GM19467 (cell line): ENCODE measurements around the gene SPSB4.
"Not testable (repeated sequence)": the region's sequence is repeated elsewhere in the genome, so short reads cannot be mapped to it uniquely, and the experiment has no call there.

Experiments
- ATAC-seq: cut with Tn5 transposase; IDR thresholded peaks from one replicate; pipeline ENCODE4 v1.9.1; 2021; ENCODE audit warnings: mild to moderate bottlenecking, moderate library complexity; ENCODE audit not compliant: unreplicated experiment

Gene SPSB4

DNA sequence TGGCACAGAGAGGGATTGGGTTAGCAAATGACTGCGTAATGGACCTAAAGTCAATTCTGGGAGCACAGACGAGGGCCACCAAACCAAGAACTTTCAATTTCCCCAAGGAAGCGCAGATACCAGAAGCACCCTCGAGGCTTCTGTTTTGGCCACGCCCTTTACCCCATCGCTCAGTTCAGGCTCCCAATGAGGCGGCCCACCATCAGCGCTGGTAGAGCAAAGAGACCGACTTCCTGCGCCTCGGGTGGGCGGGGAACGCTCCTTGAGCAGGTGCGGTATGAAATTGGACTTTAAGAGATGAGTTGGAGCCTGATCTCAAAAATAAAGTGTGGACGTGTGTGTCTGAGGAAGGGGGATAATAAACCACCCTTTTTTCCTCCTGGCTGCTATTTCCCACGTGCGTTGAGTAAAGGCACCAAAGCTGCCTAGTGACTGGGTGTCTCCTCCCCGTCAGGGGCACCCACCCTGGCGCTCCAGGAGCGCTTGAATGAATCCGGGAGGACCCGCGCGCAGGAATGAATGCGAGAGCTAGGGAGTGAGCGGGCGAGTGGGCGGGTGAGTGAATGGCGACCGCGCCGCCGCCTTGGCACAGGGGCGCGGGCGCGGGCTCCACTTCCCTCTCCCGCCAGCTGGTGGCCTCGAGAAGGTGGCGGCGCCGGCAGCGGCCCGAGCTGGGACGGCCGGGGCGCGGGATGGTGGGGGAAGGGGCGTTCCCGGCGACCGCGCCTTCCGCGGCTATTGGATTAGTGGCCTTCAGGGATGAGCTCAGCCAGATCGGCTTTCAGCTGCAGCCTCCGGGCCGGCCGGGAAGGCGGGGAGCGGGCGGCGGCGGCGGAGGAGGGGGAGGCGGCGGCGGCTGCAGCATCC lies at the start of gene SPSB4:
Gene SPSB4 (plus strand): TSS at position 772 of the 867 bp plus-strand sequence. CDS start 14,758 bp downstream, outside the sequence.
- no peak for ATAC-seq

DNA sequence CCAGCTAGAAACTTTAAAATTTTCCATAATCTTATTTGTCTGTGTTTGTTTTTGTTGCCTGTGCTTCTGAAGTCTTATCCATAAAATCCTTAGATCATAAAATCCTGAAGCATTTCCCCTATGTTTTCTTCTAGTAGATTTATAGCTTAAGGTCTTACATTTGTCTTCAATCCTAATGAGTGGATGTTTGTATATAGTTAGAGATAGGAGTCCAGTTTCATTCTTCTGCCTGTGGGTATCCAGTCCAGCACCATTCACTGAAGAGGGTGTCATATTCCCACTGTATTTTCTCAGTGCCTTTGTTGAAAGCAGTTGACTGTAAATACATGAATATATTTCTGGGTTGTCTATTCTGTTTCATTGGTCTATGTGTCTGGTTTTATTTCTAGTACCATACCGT lies 44.8 kb upstream of the SPSB4 start:
- no peak for ATAC-seq

DNA sequence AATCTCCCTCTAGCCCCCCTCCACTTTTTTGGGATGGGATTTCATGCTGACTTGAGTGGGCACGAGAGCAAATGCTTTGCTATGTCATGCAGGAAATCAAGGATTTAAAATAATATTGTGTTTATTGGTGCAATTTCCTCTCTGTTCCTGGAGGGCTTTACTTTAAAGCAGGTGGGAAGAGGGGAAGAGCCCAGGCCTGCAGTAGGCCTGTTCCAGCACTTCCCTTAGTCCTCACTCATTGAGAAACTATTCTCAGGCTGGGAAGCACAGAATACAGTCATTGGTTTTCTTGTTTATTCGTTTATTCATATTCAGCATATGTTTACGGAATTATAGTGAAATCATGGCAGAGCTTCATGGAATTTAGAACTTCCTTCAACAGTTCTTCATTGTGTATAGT lies 41.7 kb upstream of the SPSB4 start:
- no peak for ATAC-seq

DNA sequence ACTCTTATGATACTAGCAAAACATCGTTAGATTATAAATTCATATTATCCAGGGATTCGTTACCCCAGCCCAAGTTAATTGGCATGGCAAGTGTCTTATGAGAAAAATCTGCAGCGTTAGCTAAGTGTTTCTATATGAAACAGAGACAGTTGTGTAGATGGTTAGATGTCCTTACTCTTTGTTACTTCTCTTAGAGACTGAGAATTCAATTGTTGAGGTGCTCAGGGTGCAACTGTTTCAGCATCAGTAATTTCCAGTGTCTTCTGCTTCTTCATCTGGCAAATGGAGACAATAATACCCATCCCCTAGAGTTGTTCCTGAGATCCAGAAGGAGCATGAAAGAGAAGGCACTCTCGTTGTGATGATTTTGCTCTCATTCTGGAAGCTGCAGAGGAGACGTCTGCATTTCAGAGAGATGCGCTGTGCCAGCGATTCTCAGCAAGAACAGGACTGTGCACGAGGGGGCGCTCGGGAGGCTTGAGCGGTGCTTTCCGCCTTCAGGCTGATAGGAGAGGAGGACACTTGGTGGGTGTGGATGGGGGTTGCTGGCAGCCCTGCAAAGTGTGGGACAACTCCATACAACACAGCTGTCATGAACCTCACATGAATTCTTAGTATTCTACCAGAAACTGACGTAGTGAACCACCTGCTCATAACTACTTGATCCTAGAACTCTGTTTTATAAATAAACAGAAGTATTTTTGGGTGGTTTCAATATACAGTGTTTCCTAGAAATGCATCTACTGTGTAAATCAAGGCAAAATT lies 39.7 kb upstream of the SPSB4 start:
- ATAC-seq, result peak; percentile 63

DNA sequence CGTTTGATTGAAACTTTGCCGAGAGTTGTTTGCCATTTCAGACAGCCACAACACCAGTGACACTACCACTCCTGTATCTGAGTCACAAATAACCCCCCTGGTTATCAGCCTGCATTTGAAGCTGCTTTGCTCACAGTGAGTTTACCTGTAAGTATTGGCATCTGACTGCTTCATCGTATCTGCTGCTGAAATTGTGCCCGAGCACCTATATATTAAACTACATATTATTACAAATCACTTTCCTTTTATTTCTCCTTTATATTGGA lies 39.2 kb upstream of the SPSB4 start:
- ATAC-seq, result no peak

DNA sequence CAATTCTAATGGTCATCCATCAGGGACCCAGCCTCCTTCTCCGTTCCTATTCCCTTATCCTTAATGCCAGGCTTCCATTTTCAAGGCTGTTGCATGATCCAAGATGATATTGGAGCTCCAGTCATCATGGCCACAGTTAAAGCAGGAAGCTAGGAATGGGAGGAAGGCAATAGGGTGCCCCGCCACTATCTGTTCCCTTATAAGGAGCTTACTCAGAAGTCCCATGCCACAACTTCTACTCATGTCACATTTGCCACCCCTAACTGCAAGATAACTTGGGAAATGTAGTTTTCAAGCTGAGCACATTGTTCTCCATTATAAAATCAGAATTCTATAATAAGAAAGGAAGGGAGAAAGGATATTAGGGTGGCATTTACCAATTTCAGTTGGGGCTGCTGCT lies 38.6 kb upstream of the SPSB4 start:
- no peak for ATAC-seq

DNA sequence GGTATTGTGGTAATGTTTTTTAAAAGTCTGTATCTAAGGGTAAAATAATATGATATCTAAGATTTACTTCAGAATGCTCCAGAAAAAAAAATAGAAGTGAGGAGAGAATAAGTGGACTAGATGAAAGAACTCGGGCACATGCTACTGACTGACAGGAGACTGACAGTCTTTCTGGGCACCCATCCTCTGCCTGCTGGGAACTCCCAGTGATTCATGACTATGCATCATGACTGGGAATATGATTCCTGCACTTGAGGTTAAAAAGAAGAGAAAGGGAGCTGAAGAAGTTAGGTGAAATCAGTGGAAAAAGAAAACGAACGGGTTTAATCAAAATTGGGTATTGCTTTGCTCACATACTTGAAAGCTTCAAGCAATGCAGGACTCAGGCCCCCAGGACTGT lies 35.7 kb upstream of the SPSB4 start:
- no peak for ATAC-seq

DNA sequence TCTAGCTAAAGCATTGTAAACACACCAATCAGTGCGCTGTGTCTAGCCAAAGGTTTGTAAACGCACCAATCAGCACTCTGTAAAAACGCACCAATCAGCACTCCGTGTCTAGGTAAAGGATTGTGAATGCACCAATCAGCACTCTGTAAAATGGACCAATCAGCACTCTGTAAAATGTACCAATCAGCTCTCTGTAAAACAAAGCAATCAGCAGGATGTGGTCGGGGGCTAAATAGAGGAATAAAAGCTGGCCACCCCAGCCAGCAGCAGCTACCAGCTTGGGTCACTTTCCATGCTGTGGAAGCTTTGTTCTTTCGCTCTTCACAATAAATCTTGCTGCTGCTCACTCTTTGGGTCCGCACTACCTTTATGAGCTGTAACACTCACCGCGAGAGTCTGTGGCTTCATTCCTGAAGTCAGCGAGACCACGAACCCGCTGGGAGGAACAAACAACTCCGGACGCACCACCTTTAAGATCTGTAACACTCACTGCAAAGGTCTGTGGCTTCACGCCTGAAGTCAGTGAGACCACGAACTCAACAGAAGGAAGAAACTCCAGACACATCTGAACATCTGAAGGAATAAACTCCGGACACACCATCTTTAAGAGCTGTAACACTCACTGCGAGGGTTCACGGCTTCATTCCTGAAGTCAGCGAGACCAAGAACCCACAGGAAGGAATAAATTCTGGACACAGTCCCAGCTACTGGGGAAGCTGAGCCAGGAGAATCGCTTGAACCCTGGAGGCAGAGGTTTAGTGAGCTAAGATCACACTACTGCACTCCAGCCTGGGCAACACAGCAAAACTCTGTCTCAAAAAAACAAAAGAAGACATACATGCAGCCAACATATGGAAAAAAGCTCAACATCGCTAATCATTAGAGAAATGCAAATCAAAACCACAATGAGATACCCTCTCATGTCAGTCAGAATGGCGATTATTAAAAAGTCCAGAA lies 33.5 kb upstream of the SPSB4 start:
- ATAC-seq, result not testable (repeated sequence)

DNA sequence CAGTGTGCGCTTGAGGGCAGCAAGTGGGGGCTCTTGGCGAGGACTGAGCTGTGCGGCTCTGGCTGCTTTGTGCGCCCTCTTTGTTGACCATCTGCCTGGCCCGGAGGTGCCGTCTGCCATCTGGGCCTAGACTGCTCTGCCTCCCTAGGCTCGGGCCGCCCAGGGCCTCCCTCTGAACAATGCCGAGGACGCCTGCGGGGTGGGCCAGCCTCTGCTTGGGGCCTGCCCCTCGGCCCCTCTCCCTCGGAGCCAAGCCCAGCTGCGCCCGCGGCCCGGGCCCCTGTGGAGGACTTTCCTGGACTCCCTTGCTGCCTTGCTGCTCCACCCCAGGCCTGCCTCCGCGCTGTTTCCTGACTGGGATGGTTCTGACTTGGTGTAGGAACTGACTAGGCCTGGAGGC lies 31.9 kb upstream of the SPSB4 start:
- ATAC-seq, result no peak

DNA sequence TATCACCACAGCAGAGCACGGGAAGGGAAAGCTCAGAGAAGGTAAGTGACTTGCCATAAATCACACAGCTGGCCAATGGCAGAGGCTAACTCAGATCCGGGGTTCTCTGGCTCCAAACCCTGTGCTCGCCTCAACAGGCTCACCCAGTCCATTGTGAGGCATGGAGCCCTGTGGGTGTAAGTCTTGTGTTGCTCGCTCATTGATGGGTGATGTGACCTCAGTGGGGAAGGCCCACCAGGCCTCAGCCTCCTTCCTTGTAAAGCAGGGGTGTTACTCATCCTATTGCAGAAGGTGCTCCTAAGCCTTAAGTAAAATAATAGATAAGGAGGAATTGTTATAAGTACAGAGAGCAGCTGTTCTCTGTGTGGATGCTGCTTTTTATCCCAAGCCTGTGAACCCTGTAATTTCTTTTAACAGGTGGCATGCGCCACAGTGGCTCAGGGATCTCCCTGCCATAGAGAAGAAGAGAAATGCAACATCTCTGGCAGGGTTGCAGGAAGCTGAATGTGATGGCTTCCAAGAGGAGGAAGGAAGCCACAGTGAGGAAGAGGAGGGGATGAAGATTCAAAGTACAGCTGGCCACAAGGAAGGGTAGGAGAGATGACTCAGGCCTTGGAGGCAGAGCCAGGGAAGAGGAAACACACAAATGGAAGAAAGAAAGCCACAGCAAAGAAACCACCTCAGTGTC lies 30.9 kb upstream of the SPSB4 start:
- no peak for ATAC-seq

DNA sequence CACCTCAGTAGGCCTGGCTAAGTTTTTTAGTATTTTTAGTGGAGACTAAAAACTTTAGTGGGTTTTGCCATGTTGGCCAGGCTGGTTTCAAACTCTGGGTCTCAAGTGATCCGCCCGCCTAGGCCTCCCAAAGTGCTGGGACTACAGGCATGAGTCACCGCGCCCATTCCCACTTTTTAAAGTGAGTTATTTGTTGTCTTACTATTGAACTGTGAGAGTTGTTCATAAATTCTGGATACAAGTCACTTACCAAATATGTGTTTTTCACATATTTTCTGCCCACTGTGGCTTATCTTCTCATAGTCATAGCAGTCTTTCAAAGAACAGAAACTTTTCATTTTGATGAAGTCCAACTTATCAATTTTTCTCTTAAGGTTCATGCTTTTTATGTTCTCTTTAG lies 29.9 kb upstream of the SPSB4 start:
- no peak for ATAC-seq

DNA sequence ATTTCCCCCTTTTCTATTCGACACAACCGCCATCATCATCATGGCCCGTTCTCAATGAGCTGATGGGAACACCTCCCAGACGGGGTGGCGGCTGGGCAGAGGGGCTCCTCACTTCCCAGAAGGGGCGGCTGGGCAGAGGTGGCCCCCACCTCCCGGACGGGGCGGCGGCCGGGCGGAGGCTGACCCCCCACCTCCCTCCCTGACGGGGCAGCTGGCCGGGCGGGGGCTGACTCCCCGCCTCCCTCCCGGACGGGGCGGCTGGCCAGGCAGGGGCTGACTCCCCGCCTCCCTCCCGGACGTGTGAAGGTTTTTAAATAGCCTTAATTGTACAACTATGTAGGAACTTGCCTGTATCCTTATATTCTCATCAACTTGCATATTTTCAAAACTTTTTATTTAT lies 20.9 kb upstream of the SPSB4 start:
- ATAC-seq, result no peak

DNA sequence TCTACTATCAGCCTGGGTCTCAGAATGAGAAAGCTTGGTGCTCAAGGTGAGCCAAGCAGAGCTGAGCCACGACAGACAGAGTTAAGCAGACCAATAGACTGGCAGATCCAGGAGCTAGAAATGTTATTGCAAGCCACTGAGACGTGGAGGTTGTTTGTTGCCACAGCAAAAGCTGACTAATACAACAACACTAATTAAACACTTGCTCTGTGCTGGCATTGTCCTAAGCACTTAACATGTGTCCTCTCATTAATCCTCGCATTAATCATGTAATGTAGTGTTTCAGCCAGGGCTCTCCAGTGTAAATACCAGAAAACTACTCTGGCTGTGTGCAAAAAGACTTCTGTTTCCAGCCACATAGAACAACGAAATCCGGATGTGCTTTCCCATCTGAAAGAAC lies 11.6 kb upstream of the SPSB4 start:
- no peak for ATAC-seq

DNA sequence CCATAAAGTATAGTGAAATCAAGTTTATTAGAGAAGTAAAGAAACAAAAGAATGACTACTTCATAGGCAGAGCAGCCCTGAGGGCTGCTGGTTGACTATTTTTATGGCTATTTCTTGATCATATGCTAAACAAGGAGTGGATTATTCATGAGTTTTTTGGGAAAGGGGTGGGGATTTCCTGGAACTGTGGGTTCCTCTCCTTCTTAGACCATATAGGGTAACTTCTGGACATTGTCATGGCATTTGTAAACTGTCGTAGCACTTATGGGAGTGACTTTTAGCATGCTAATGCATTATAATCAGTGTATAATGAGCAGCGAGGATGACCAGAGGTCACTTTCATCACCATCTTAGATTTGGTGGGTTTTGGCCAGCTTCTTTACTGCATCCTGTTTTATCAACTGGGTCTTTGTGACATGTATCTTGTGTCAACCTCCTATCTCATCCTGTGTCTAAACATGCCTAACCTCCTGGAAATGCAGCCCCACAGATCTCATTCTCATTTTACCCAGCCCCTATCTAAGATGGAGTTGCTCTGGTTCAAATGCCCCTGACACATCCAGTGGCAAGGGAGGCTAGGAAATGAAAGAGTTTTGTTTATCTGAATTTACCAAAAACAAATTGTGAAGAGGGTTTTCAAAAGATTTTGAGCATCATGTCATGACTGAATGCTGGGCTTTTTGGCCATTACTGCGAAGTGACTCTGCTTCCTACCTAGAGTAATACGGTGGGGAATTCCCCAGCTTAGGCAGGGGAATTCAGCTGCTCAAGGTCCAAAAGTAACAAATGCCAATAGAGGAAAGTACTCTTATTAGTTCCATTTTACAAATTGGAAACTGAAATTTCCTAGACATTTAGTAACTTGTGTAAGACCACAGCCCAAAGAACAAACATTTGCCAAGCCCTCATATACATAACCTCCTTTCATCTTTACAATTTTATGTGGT lies 6.2 kb upstream of the SPSB4 start:
- no peak for ATAC-seq

DNA sequence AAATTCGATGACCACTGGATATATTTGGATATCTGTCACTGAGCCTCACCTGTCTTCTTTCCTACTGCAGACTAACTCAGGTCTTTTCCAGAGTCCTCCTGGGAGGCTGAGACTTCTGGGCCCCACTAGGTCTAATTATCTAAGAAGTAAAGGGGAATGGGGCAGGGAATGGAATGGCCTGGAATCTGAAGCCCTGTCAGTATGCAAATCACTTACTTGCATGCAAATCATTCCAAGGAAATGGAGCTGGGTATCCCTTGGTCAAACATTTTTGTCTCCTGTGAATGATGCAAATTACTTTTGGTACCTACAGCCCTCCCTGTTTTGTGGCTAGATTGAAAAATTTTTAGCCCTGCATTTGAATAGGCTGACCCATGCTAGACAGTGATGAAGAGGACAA lies 5.3 kb upstream of the SPSB4 start:
- no peak for ATAC-seq

DNA sequence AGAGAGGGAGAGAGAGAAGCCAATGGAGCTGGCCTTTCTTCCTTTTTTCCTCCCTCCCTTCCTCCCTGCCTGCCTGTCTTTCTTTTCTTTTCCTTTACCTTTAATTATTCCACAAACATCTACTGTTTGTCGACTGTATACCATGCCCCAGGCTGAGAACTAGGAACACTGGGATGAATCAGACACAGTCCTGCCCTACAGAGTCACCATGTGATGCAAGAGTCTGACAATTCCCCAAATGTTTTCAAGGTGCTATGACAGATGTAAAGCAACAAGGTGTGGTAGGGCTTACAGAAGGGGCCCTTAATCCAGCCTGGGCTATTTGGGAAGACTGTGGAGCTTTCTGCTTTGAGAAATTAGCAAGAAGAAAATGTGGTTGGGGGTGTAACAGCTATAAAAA lies 4.0 kb upstream of the SPSB4 start:
- no peak for ATAC-seq

DNA sequence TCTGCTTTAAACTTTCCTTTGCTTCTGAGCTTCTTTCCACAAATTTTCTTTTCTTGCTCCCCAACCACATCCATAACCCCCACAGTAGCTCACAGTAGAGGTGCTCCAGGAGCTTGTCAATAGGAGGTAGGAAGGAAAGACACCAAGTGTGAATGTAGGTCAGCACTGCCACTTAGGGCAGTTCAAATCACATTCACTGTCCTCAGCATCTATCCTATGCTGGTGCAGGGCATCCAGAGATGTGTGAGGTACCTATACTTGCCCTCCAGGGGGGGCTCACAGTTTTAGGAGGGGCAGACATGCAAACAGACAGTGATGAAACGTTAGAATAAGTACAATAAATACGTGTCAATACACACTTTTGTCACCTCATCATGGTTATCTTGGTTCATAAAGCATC lies 1.5 kb upstream of the SPSB4 start:
- ATAC-seq, result no peak

DNA sequence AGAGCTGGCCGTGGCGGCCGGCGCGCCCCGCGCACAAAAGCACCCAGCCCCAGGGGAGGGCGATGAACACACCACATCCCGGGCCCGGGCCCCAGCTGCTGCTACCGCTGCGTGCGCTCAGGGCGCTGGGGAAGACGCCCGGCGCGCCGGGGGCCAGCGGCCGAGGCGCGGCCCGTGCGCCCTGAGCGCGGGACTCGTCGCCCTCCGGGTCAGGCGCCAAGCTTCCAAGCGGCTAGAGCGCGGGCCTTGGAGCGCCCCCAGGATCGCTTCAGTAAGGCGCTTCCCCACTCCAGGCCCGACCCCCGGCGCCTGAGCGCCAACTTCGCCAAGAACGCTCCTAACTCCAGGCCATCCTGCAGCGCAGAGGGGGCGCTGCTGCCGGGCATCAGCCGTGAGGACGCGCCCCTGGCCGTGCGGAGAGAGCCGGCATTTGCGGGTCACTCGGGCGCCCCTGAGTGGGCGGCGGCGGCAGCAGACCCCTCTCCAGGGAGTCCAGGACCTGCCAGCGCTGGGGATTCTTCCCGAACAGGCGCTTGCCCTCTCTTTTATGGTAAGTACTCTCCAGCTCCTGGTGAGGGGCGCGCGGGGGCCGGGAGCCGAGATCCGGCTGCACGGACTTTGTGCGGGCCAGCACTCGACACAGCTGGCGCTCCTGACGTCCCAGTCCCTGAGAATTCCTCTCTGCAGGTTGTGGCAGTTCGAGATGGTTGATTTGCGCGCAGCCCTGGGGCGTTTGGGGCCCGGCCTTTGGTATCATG lies 475 bp downstream of the SPSB4 start:
- ATAC-seq, result no peak
